Karpas-422 (cell line): ENCODE data around the gene FBXO21. TPM values are rescaled to one million over a fixed set of nuclear protein-coding genes. Genes with fewer than 3 reads are reported as not detected.
"Not testable (repeated sequence)": the region's sequence is repeated elsewhere in the genome, so short reads cannot be mapped to it uniquely, and the experiment has no call there.

ENCODE experiments used
- DNase-seq: peaks from one replicate; pipeline ENCODE4 v3.0.0-alpha.2; 2015
- H2AFZ ChIP-seq: fragments of 200-600 bp; sonication (generic); 2 replicates; pipeline ENCODE4 v1.6.1; 2014; ENCODE audit warnings: antibody characterized with exemption, low read length, mixed read lengths
- H3K27ac ChIP-seq: fragments of 200-600 bp; sonication (generic); 2 replicates; pipeline ENCODE4 v1.5.1; 2014; ENCODE audit warnings: mild to moderate bottlenecking, low read length, moderate library complexity
- H3K27me3 ChIP-seq: fragments of 200-600 bp; sonication (generic); 2 replicates; pipeline ENCODE4 v1.6.1; 2014; ENCODE audit warnings: low read length, mixed read lengths
- H3K36me3 ChIP-seq: fragments of 200-600 bp; sonication (generic); 2 replicates; pipeline ENCODE4 v1.6.1; 2014; ENCODE audit warnings: low read length, mixed read lengths; ENCODE audit not compliant: insufficient read depth
- H3K4me1 ChIP-seq: fragments of 200-600 bp; sonication (generic); 2 replicates; pipeline ENCODE4 v1.6.1; 2014; ENCODE audit warnings: mild to moderate bottlenecking, low read length, mixed read lengths
- H3K4me2 ChIP-seq: fragments of 200-600 bp; sonication (generic); 2 replicates; pipeline ENCODE4 v1.6.1; 2014; ENCODE audit warnings: low read length, low read depth, mild to moderate bottlenecking; ENCODE audit not compliant: poor library complexity, severe bottlenecking
- H3K4me3 ChIP-seq: fragments of 200-600 bp; sonication (generic); 2 replicates; pipeline ENCODE4 v1.5.1; 2014; ENCODE audit warnings: mild to moderate bottlenecking, antibody characterized with exemption, low read length, mixed read lengths
- H3K79me2 ChIP-seq: fragments of 200-600 bp; sonication (generic); 2 replicates; pipeline ENCODE4 v1.6.1; 2014; ENCODE audit warnings: mild to moderate bottlenecking, low read length, mixed read lengths
- H3K9ac ChIP-seq: fragments of 200-600 bp; sonication (generic); 2 replicates; pipeline ENCODE4 v1.6.0; 2014; ENCODE audit warnings: low read length
- H3K9me2 ChIP-seq: fragments of 200-600 bp; sonication (generic), shearing (Covaris generic); replicated peaks from 2 replicates; pipeline ENCODE4 v1.6.0; 2014; ENCODE audit warnings: mild to moderate bottlenecking, low read length, moderate library complexity; ENCODE audit not compliant: insufficient read depth
- H3K9me3 ChIP-seq: fragments of 300-700, 200-600 bp; sonication (generic); 2 replicates; pipeline ENCODE4 v1.6.1; 2014; ENCODE audit warnings: low read length, mixed read lengths
- H4K20me1 ChIP-seq: fragments of 200-600 bp; sonication (generic); 2 replicates; pipeline ENCODE4 v1.6.1; 2014; ENCODE audit warnings: mild to moderate bottlenecking, antibody characterized with exemption, low read length, low read depth; ENCODE audit not compliant: insufficient read depth
- total RNA-seq: library from RNA; depleted of rRNA; stranded (reverse); fragments of >200 nt; shearing (Covaris generic); gene quantifications from 2 replicates; pipeline ENCODE4 v1.2.3, GENCODE V29; 2014; ENCODE audit warnings: low replicate concordance

FBXO21 gene
- total RNA-seq, 1 experiment from 2014 or later: 32.7 TPM

DNA sequence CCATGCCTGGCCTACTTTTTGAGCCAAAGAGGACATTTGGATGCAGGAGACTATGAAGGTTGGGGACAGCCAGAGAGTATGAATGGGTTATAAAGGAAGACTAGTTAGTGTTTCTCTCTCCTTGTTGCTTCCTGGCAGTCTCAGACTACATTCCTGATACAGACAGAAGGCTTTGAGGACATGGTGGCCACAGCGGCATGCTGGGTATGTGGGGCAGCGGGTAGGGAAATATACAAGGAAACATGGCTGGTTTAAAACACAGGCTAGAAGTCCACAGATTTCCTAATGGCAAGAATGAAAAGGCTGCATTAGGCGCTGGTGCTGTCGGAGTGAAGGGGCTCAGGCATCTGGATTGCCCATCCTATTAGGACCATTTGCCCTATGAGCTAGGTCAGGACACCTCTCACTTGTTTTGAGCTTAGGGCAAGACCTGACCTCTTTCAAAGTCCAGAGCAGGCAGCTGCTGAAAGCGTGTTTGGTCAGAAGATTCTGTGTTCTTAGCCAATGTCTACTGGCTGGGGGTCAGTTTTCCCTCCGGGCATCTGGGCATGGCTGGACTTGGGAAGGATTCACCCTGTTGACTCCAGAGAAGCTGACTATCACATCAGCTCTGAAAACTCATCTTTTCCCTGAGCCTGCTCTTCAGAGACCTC, 20.1 kb upstream of the FBXO21 start:
- H4K20me1 ChIP-seq: no peaks in the 10 kb centered on the region
- no peak for DNase-seq
- H3K79me2 ChIP-seq: no peaks in the 10 kb centered on the region
- no peaks in the 10 kb centered on the region for H3K27me3 ChIP-seq
- H3K9me3 ChIP-seq: no peaks in the 10 kb centered on the region
- no peak overlapping the region for H3K27ac ChIP-seq
- no peaks in the 10 kb centered on the region for H3K4me1 ChIP-seq
- H3K9me2 ChIP-seq: no peaks in the 10 kb centered on the region
- H3K36me3 ChIP-seq: no peaks in the 10 kb centered on the region
- no peak overlapping the region for H2AFZ ChIP-seq
- no peak overlapping the region for H3K4me2 ChIP-seq
- no peak overlapping the region for H3K9ac ChIP-seq
- H3K4me3 ChIP-seq: no peak overlapping the region

DNA sequence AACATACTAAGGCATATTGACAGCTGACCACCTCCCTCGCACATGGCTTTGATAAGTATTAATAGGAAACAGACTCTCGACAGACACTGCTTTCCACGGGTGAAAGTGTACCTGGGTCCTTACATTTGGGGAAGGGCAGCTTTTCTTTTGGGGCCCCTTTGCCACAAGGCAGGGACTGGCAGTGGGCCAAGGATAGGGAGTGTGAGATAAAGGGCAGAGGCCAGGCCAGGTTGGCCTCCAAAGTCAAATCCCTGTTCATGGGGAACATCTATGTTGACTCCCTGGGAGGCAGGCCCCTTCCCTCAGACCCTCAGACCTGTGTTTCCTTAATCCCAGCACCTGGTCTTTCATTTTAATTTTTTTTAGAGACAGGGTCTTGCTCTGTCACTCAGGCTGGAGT, 19.4 kb upstream of the FBXO21 start:
- Histone ChIP-seq H4K20me1 (no peaks in the 10 kb centered on the region), H3K9me2 (no peaks in the 10 kb centered on the region), H3K27me3 (no peaks in the 10 kb centered on the region), H3K79me2 (no peaks in the 10 kb centered on the region), H3K9ac (no peak overlapping the region), H2AFZ (no peak overlapping the region), H3K4me3 (no peak overlapping the region), H3K4me2 (no peak overlapping the region), H3K9me3 (no peaks in the 10 kb centered on the region), H3K36me3 (no peaks in the 10 kb centered on the region), H3K4me1 (no peaks in the 10 kb centered on the region), H3K27ac (no peak overlapping the region)
- no peak for DNase-seq

DNA sequence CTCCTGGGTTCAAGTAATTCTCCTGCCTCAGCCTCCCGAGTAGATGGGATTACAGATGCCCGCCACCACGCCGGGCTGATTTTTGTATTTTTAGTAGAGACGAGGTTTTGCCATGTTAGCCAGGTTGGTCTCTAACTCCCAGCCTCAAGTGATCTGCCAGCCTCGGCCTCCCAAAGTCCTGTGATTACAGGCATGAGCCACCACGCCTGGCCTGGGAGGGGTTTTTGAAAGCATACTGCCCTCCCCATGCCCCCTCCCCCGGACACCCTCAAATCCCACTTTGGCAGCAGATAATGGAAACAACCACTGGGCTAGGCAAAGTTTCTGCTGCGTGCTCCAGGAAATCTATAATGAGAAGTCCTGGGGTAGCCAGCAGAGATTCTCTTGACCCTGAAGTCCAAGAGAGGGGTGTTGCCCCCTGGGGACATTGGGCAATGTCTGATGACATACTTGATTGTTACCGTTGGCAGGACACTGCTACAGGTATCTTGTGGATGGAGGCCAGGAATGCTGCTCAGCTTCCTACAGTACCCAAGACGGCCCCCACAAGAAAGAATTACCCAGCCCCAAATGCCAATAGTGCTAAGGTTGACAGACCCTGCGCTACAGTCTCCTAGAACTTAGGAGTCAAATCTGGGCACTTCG, 18.7 kb upstream of the FBXO21 start:
- Histone ChIP-seq H3K9ac (no peak overlapping the region), H4K20me1 (no peaks in the 10 kb centered on the region)
- DNase-seq: no peak

DNA sequence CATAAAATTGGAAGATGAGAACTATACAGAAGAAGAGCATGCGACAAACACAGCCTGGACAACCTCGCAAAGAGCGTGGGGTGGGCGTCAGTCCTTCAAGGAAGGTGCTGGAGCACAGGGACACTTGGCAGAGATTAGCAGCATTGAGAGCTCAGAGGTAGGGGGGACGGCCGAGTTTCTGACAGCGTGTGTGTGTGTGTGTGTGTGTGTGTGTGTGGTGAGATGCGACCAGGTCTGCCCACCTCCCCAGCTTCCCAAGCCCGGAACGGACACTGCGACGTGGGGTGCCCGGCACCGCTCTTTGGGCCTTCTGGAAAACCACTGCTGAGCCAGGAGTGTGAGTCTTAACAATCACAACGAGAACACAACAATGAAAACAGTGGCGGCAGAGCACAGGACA, 17.9 kb upstream of the FBXO21 start:
- DNase-seq: no peak
- H3K9me2 ChIP-seq: no peaks in the 10 kb centered on the region
- H3K9ac ChIP-seq: no peak overlapping the region
- no peak overlapping the region for H3K4me3 ChIP-seq
- no peaks in the 10 kb centered on the region for H3K9me3 ChIP-seq
- H2AFZ ChIP-seq: no peak overlapping the region
- no peaks in the 10 kb centered on the region for H3K79me2 ChIP-seq
- no peaks in the 10 kb centered on the region for H3K36me3 ChIP-seq
- H3K4me1 ChIP-seq: no peaks in the 10 kb centered on the region
- H3K27ac ChIP-seq: no peak overlapping the region
- no peaks in the 10 kb centered on the region for H3K27me3 ChIP-seq
- H3K4me2 ChIP-seq: no peak overlapping the region
- no peaks in the 10 kb centered on the region for H4K20me1 ChIP-seq

More for the DNA sequence above, 18.7 kb upstream of the FBXO21 start:
- H3K4me2 ChIP-seq: no peak overlapping the region
- no peaks in the 10 kb centered on the region for H3K27me3 ChIP-seq
- H3K79me2 ChIP-seq: no peaks in the 10 kb centered on the region
- H3K4me3 ChIP-seq: no peak overlapping the region
- H3K4me1 ChIP-seq: no peaks in the 10 kb centered on the region
- no peaks in the 10 kb centered on the region for H3K9me3 ChIP-seq
- no peaks in the 10 kb centered on the region for H3K9me2 ChIP-seq
- no peak overlapping the region for H3K27ac ChIP-seq
- H3K36me3 ChIP-seq: no peaks in the 10 kb centered on the region
- no peak overlapping the region for H2AFZ ChIP-seq

DNA sequence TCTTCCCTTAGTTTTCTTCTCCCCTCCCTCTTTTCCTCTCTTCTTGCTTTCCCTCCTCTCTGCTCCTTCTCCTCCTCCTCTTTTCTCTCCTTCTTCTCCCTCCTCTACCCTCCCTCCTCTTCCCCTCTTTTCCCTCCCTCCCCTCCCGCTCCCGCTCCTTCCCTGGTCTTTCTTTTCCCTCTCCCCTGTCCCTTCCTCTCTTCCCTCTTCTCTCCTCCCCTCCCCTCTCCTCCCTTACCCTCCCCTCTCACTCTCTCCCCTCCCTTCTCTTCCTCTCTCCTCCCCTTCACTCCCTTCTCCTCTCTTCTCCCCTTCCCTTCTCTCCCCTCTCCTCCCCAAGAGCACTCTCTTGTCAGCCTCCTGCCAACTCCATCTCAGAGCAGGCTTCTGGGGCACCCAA, 17.4 kb upstream of the FBXO21 start:
- Histone ChIP-seq H3K9ac (no peak overlapping the region), H3K27me3 (no peaks in the 10 kb centered on the region), H3K4me3 (no peak overlapping the region), H3K9me3 (no peaks in the 10 kb centered on the region), H3K79me2 (no peaks in the 10 kb centered on the region), H3K27ac (no peak overlapping the region), H3K9me2 (no peaks in the 10 kb centered on the region), H3K36me3 (no peaks in the 10 kb centered on the region), H2AFZ (no peak overlapping the region), H4K20me1 (no peaks in the 10 kb centered on the region), H3K4me2 (no peak overlapping the region), H3K4me1 (no peaks in the 10 kb centered on the region)
- DNase-seq: no peak

DNA sequence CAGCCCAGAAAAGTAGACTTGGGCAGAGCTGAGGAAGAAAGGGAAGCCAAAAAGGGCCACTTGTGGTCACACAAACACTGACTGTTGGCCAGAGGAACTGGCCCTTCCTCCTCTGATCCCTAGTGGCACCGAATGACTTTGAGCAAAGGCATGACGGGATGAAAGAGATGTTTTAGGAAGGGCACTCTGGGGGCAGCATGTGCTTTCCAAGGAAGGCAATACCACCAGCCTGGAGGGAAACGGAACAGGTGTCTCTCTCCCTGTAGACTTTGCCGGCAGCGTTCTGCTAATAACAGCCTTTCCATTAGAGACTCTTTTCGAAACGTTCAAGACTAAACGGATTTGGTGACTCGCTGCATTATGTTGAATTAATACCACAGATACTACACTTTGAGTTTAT, 12.3 kb upstream of the FBXO21 start:
- no peaks in the 10 kb centered on the region for H3K9me3 ChIP-seq
- H4K20me1 ChIP-seq: no peaks in the 10 kb centered on the region
- no peaks in the 10 kb centered on the region for H3K36me3 ChIP-seq
- no peak for DNase-seq
- H3K9ac ChIP-seq: no peak overlapping the region
- no peak overlapping the region for H2AFZ ChIP-seq
- no peaks in the 10 kb centered on the region for H3K27me3 ChIP-seq
- H3K4me3 ChIP-seq: no peak overlapping the region
- no peak overlapping the region for H3K4me2 ChIP-seq
- H3K9me2 ChIP-seq: no peaks in the 10 kb centered on the region
- H3K4me1 ChIP-seq: no peaks in the 10 kb centered on the region
- H3K79me2 ChIP-seq: no peaks in the 10 kb centered on the region
- H3K27ac ChIP-seq: no peak overlapping the region

DNA sequence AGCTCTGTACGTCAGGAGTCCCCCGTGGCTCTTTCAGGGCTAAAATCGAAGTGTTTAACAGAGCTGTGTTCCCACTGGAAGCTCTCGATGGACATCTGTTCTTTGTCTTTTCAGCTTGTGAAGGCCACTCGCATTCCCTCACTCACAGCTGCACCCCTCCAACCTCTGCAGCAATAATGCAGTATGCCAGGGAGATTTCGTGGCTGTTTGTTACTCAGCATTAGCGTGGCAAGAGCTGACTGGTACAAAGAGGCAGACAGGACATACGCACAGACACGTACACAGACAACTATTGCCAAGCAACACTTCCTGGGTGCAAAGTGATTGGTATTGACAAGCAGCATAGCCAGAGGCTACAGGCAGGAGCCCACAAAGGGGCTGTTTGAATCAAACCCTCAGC, 11.8 kb upstream of the FBXO21 start:
- no peaks in the 10 kb centered on the region for H3K9me2 ChIP-seq
- no peak overlapping the region for H3K9ac ChIP-seq
- no peak overlapping the region for H2AFZ ChIP-seq
- H3K9me3 ChIP-seq: no peaks in the 10 kb centered on the region
- no peaks in the 10 kb centered on the region for H3K27me3 ChIP-seq
- H3K27ac ChIP-seq: no peak overlapping the region
- H3K4me2 ChIP-seq: no peak overlapping the region
- no peaks in the 10 kb centered on the region for H3K36me3 ChIP-seq
- DNase-seq: no peak
- no peak overlapping the region for H3K4me3 ChIP-seq
- no peaks in the 10 kb centered on the region for H4K20me1 ChIP-seq
- H3K79me2 ChIP-seq: no peaks in the 10 kb centered on the region
- no peaks in the 10 kb centered on the region for H3K4me1 ChIP-seq

DNA sequence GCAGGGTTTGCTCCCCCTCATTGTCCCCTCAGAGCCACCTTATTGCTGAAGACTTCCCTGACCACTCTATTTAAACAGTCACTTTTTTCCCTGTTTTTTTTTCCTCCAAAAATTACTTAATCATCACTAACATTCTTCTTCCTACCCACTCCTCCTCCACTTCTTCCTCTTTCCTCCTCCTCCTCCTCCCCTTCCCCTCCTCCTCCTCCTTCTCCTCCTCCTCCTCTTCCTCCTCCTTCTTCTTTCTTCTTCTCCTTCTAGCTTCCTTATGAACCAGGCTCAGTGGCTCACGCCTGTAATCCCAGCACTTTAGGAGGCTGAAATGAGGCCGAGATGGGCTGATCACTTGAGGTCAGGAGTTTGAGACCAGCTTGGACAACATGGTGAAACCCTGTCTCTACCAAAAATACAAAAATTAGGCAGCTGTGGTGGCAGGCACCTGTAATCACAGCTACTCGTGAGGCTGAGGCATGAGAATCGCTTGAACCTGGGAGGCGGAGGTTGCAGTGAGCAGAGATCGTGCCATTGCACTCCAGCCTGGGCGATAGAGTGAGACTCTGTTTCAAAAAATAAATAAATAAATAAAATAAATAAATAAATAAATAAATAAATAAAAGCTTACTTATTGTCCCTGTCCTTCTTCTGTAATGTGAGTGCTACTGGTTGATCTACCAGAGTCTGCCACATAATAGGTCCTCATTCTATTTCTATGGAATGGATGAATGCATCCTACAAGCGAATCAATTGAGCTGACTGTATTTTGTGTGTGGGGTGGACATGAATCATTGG, 9.9 kb upstream of the FBXO21 start:
- not testable (repeated sequence) for H4K20me1 ChIP-seq, H3K9ac ChIP-seq, H3K4me2 ChIP-seq, H3K79me2 ChIP-seq, H3K27ac ChIP-seq, H3K9me3 ChIP-seq, H3K9me2 ChIP-seq, H3K4me1 ChIP-seq, H3K4me3 ChIP-seq, H3K36me3 ChIP-seq, DNase-seq, H3K27me3 ChIP-seq, H2AFZ ChIP-seq
